CD14-positive monocyte (primary cell): ENCODE data around the gene KLRD1. TPM values are rescaled to one million over a fixed set of nuclear protein-coding genes. Genes with fewer than 3 reads are reported as not detected.

ENCODE experiments used
- DNase-seq, 3 donors: peaks; one replicate each; pipeline ENCODE4 v3.0.0-alpha.2; 2011 to 2022
- H2AFZ ChIP-seq: 2 replicates; pipeline ENCODE4 v1.6.0; 2012; ENCODE audit warnings: mild to moderate bottlenecking, low read depth, low read length, inconsistent platforms; ENCODE audit not compliant: insufficient read depth, poor library complexity, severe bottlenecking
- H3K27ac ChIP-seq, 2 donors: 1 replicate in 1 of 2; 2 replicates in 1 of 2; pipeline ENCODE4 v1.5.1; 2012 to 2013; ENCODE audit warnings: low read length in 2 of 2, control low read depth in 1 of 2, inconsistent platforms in 1 of 2, low read depth in 1 of 2, mild to moderate bottlenecking in 1 of 2
- H3K27me3 ChIP-seq, 2 donors: one replicate each; pipeline versions ENCODE4 v1.6.0 to v1.6.1; 2011 to 2013; ENCODE audit warnings: low read length in 2 of 2; ENCODE audit not compliant: control insufficient read depth in 2 of 2, insufficient read depth in 2 of 2
- H3K36me3 ChIP-seq, 2 donors: replicated peaks in 1 of 2; 1 replicate in 1 of 2; 2 replicates in 1 of 2; pipeline versions ENCODE4 v1.5.1 to v1.6.1; 2012 to 2013; ENCODE audit warnings: low read length in 2 of 2, control low read depth in 1 of 2, inconsistent platforms in 1 of 2, mild to moderate bottlenecking in 1 of 2; ENCODE audit not compliant: insufficient read depth in 2 of 2, control insufficient read depth in 1 of 2
- H3K4me1 ChIP-seq, 2 donors: 1 replicate in 1 of 2; 2 replicates in 1 of 2; pipeline versions ENCODE4 v1.5.1 to v1.6.1; 2012 to 2013; ENCODE audit warnings: low read length in 2 of 2, control low read depth in 1 of 2, inconsistent platforms in 1 of 2, mild to moderate bottlenecking in 1 of 2, moderate library complexity in 1 of 2; ENCODE audit not compliant: insufficient read depth in 2 of 2, control insufficient read depth in 1 of 2
- H3K4me2 ChIP-seq: replicated peaks from 2 replicates; pipeline ENCODE3; 2012; ENCODE audit warnings: low read length, moderate library complexity, mild to moderate bottlenecking; ENCODE audit not compliant: poor library complexity, severe bottlenecking; ENCODE audit errors: extremely low read depth
- H3K4me3 ChIP-seq, 3 experiments: fragments of 200-600 bp in 1 of 3; sonication (generic) in 1 of 3; replicated peaks in 1 of 3; 1 replicate in 2 of 3; 2 replicates in 1 of 3; pipeline ENCODE4 v1.5.1; 2011 to 2013; ENCODE audit warnings: low read length in 3 of 3, mild to moderate bottlenecking in 3 of 3, control low read depth in 2 of 3, low read depth in 2 of 3, inconsistent platforms in 1 of 3, moderate library complexity in 1 of 3
- H3K79me2 ChIP-seq: 2 replicates; pipeline ENCODE4 v1.6.0; 2012; ENCODE audit warnings: mild to moderate bottlenecking, control low read depth, inconsistent platforms, low read length, moderate library complexity; ENCODE audit not compliant: insufficient read depth
- H3K9ac ChIP-seq: 2 replicates; pipeline ENCODE4 v1.6.0; 2017; ENCODE audit warnings: low read length, mild to moderate bottlenecking; ENCODE audit not compliant: insufficient read depth, poor library complexity, severe bottlenecking
- H3K9me3 ChIP-seq, 2 donors: replicated peaks in 1 of 2; 1 replicate in 1 of 2; 2 replicates in 1 of 2; pipeline versions ENCODE4 v1.5.1 to v1.6.1; 2012 to 2013; ENCODE audit warnings: low read length in 2 of 2, control low read depth in 1 of 2; ENCODE audit not compliant: control insufficient read depth in 1 of 2, insufficient read depth in 1 of 2
- H4K20me1 ChIP-seq: 2 replicates; pipeline ENCODE4 v1.6.0; 2012; ENCODE audit warnings: mild to moderate bottlenecking, low read length, control low read depth, moderate library complexity; ENCODE audit not compliant: insufficient read depth
- H3K27ac Mint-ChIP-seq, 7 donors: one replicate each; pipeline ENCODE4 v1.8.0; 2020; ENCODE audit warnings: mild to moderate bottlenecking in 7 of 7, mixed read lengths in 7 of 7, moderate library complexity in 6 of 7, inconsistent platforms in 2 of 7
- H3K27me3 Mint-ChIP-seq, 3 donors: one replicate each; pipeline ENCODE4 v1.8.0; 2021 to 2022; ENCODE audit warnings: low read depth in 3 of 3, mild to moderate bottlenecking in 3 of 3, mixed read lengths in 3 of 3, moderate library complexity in 3 of 3, inconsistent platforms in 1 of 3
- H3K36me3 Mint-ChIP-seq, 2 donors: one replicate each; pipeline ENCODE4 v1.8.0; 2020; ENCODE audit warnings: mixed read lengths in 2 of 2, inconsistent platforms in 1 of 2, mild to moderate bottlenecking in 1 of 2
- H3K4me1 Mint-ChIP-seq: one replicate; pipeline ENCODE4 v1.8.0; 2020; ENCODE audit warnings: mild to moderate bottlenecking, mixed read lengths
- H3K4me3 Mint-ChIP-seq, 2 donors: one replicate each; pipeline ENCODE4 v1.8.0; 2020; ENCODE audit warnings: mild to moderate bottlenecking in 2 of 2, mixed read lengths in 2 of 2, moderate library complexity in 1 of 2
- H3K9me3 Mint-ChIP-seq, 7 donors: one replicate each; pipeline ENCODE4 v1.8.0; 2020 to 2022; ENCODE audit warnings: mixed read lengths in 7 of 7, mild to moderate bottlenecking in 6 of 7, moderate library complexity in 6 of 7, inconsistent platforms in 2 of 7
- WGBS: methylation state at CpG from one replicate; pipeline ENCODE4 v1.1.5; 2013; ENCODE audit warnings: missing lambda C conversion rate; ENCODE audit not compliant: insufficient coverage; 5-methylcytosine and 5-hydroxymethylcytosine counted together
- intact Hi-C, 2 donors: fragments of 100-400 bp; cut with micrococcal nuclease; formaldehyde crosslinking; loops; one replicate each; pipeline versions ENCODE4 v1.15.0 to v1.15.1; 2023
- polyA plus RNA-seq, 3 donors: library from polyadenylated mRNA; depleted of rRNA in 1 of 3; unstranded in 2 of 3; stranded (reverse) in 1 of 3; fragments of 300-500 nt in 2 of 3; fragments of >200 nt in 1 of 3; fragmentation: Illumina TruSeq in 2 of 3; gene quantifications; 1 replicate in 2 of 3; 2 replicates in 1 of 3; pipeline ENCODE4 v1.2.3, GENCODE V29; 2012 to 2021
- TF ChIP-seq, protein P1 (sequence below): fragments of 200-600 bp; IDR thresholded peaks from one replicate; pipeline ENCODE4 v1.8.0; 2022; ENCODE audit warnings: antibody characterized with exemption, mild to moderate bottlenecking

The KLRD1 gene
- polyA plus RNA-seq, 3 donors = 0.08 to 0.79 (median 0.51) TPM

DNA sequence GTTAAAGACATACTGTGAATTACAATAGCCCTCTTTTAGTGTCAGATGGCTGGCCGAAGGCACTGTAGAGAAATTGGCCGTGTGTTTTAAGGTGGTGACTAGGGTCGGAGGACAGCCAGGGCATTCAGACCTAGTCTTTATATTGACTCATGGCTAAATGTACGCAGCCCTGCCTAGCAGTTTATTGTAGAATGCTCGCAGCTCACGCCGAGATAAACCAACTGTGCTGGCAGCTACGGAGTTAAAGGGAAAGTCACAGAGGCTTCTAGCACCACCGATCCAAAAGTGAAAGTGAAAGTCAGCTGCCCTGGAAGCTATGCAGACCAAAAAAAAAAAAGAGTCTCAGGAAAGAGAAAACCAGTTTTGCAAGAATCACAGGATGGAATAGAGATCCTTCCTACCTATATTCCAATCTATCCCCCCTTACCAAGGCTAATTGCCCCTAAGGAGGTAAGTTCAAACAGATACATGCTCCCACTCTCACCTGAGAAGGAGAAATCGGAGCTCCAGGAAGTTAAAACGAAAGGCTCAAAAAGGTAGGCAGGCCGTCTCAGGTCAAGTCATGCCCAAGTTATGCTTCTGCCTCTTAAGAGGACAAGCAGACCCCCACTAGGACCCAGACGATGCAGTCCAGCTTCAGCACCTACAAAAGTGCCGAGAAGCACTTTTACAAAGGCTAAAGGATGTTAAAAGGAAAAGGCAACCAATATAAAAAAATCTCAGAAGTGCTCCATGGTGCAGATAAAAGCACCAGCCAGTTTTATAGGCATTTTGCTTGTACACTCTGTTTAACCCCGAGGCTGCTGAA, 57.3 kb downstream of the KLRD1 start:
- no peaks in the 10 kb centered on the region for H3K27me3 Mint-ChIP-seq
- H3K4me1 ChIP-seq = peaks cover 24 to 29% of the 10 kb centered on the region in 2 donors
- TF ChIP-seq, protein P1, sequence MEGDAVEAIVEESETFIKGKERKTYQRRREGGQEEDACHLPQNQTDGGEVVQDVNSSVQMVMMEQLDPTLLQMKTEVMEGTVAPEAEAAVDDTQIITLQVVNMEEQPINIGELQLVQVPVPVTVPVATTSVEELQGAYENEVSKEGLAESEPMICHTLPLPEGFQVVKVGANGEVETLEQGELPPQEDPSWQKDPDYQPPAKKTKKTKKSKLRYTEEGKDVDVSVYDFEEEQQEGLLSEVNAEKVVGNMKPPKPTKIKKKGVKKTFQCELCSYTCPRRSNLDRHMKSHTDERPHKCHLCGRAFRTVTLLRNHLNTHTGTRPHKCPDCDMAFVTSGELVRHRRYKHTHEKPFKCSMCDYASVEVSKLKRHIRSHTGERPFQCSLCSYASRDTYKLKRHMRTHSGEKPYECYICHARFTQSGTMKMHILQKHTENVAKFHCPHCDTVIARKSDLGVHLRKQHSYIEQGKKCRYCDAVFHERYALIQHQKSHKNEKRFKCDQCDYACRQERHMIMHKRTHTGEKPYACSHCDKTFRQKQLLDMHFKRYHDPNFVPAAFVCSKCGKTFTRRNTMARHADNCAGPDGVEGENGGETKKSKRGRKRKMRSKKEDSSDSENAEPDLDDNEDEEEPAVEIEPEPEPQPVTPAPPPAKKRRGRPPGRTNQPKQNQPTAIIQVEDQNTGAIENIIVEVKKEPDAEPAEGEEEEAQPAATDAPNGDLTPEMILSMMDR = no peak
- H3K36me3 ChIP-seq = no peaks in the 10 kb centered on the region
- WGBS = 0% methylated on average over 10 of the region's 15 CpGs
- peak overlapping the region; percentile 69 to 97 for H3K27ac ChIP-seq
- peak; percentile 56 to 71 (median 67) for DNase-seq
- H3K9me3 ChIP-seq = peaks cover 0 to 9% of the 10 kb centered on the region in 2 donors
- peak overlapping the region; percentile 52 to 99 (median 91) for H3K4me3 ChIP-seq
- peak overlapping the region; percentile 84 for H3K9ac ChIP-seq
- H2AFZ ChIP-seq = peak overlapping the region; percentile 96
- H3K27ac Mint-ChIP-seq = no peak overlapping the region
- H3K9me3 Mint-ChIP-seq = peaks cover 4 to 16% (median 8%) of the 10 kb centered on the region in 7 donors
- no peaks in the 10 kb centered on the region for H3K27me3 ChIP-seq
- H3K4me1 Mint-ChIP-seq = peaks cover 11% of the 10 kb centered on the region
- no peaks in the 10 kb centered on the region for H3K36me3 Mint-ChIP-seq
- no peak overlapping the region for H3K4me3 Mint-ChIP-seq
- intact Hi-C loops = loop anchor here in 1 of 2 donors (5.0 kb wide), 1 partner anchor 42 kb away; the partner anchor contains the start of gene KLRC4
- H4K20me1 ChIP-seq = no peaks in the 10 kb centered on the region
- H3K4me2 ChIP-seq = peak overlapping the region; percentile 75
- no peaks in the 10 kb centered on the region for H3K79me2 ChIP-seq

DNA sequence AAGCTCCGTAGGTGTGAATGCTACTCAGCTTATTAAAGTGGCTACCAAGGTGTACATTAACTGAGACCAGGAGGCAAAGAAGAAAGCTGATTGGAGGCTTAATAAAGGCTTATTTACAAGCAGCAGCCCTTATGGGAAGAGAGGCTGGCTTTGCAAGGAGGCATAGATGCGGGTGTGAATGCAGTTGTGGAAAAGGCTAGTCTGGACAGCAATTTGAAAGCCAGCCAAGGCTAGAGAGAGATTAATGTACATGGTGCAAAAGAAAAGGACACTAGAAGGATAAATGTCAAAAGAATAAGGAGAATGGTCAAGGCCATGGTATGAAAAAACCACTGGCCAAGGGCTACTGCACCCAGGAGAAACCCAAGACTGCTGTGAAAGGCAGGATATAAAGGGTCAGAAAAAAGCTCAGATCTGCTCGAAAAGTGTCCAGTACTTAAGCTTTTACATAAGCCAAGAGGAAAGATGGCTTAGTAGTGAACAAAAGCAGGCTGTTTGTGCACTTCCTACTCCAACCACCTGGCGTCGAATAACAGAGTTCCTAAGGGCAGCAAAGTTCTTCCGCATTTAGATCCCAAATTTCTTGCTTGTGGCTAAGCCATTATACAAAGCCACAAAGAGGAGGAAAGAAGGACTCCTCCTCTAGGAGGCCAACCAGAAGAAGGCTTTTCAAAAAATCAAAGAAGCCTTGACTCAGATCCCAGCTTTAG, 58.2 kb downstream of the KLRD1 start:
- peaks cover 26 to 30% of the 10 kb centered on the region in 2 donors for H3K4me1 ChIP-seq
- H3K9me3 Mint-ChIP-seq = peaks cover 4 to 17% (median 8%) of the 10 kb centered on the region in 7 donors

More for the DNA sequence above, 58.2 kb downstream of the KLRD1 start:
- Histone ChIP-seq H3K4me2 (peak overlapping the region; percentile 75), H2AFZ (peak overlapping the region; percentile 96), H3K4me3 (peak overlapping the region; percentile 52 to 99 (median 91)), H3K36me3 (no peaks in the 10 kb centered on the region), H3K79me2 (no peaks in the 10 kb centered on the region), H3K27ac (peak overlapping the region in 1 of 2 donors; percentile 97), H3K9ac (no peak overlapping the region), H4K20me1 (no peaks in the 10 kb centered on the region), H3K9me3 (peaks cover 0 to 9% of the 10 kb centered on the region in 2 donors), H3K27me3 (no peaks in the 10 kb centered on the region)
- TF ChIP-seq, protein P1 = peak; percentile 42
- Mint-ChIP-seq H3K36me3 (no peaks in the 10 kb centered on the region), H3K27me3 (no peaks in the 10 kb centered on the region), H3K4me1 (peaks cover 15% of the 10 kb centered on the region), H3K27ac (peak overlapping the region in 1 of 7 donors; percentile 32), H3K4me3 (no peak overlapping the region)
- intact Hi-C loops = no loop called here
- peak in 2 of 3 donors; percentile 42 to 55 for DNase-seq
- WGBS = 100% methylated on average over 1 of the region's 6 CpGs
